NCI-H82 treated with DMSO at 0.1 percent for 48 hours (cell line): ENCODE data around the gene SOX4.

Experiments
- DNase-seq: peaks from one replicate; lab custom pipeline; 2025; ENCODE audit not compliant: unreplicated experiment; lab: John Stamatoyannopoulos, UW

The SOX4 gene

GRCh38 chr6:21593927-21594415, 420 bp downstream of the SOX4 start:
- DNase-seq: no peak

- no peak for DNase-seq
Measured at GRCh38 chr6:21594416-21595281, 1.1 kb downstream of the SOX4 start.

- no peak for DNase-seq
Measured at GRCh38 chr6:21595285-21596144, 2.0 kb downstream of the SOX4 start.

- DNase-seq: no peak
Measured at GRCh38 chr6:21596145-21596948, 2.8 kb downstream of the SOX4 start.

GRCh38 chr6:21596949-21597682, 3.6 kb downstream of the SOX4 start:
- DNase-seq: no peak

GRCh38 chr6:21597801-21598673, 4.5 kb downstream of the SOX4 start:
- no peak for DNase-seq

- DNase-seq: no peak
Measured at GRCh38 chr6:21598674-21599023, 5.1 kb downstream of the SOX4 start.

GRCh38 chr6:21599051-21599696, 5.6 kb downstream of the SOX4 start:
- DNase-seq: no peak

GRCh38 chr6:21601339-21601923, 7.9 kb downstream of the SOX4 start:
- DNase-seq: no peak

GRCh38 chr6:21601932-21602390, 8.4 kb downstream of the SOX4 start:
- DNase-seq: no peak

GRCh38 chr6:21603082-21603952, 9.8 kb downstream of the SOX4 start:
- DNase-seq: no peak

GRCh38 chr6:21604081-21604480, 10.5 kb downstream of the SOX4 start:
- DNase-seq: no peak

- DNase-seq: no peak
Measured at GRCh38 chr6:21605166-21605565, 11.6 kb downstream of the SOX4 start.

GRCh38 chr6:21608601-21609000, 15.1 kb downstream of the SOX4 start:
- DNase-seq: no peak

- DNase-seq: no peak
Measured at GRCh38 chr6:21609881-21610329, 16.4 kb downstream of the SOX4 start.

- no peak for DNase-seq
Measured at GRCh38 chr6:21610341-21610740, 16.8 kb downstream of the SOX4 start.

GRCh38 chr6:21611485-21611884, 17.9 kb downstream of the SOX4 start:
- no peak for DNase-seq
